Lower lobe of right lung (tissue), 2 donors: Measurements from ENCODE around the gene MYOM3. TPM values are rescaled to one million over a fixed set of nuclear protein-coding genes. Genes with fewer than 3 reads are reported as not detected.
"Not testable (repeated sequence)": the region's sequence is repeated elsewhere in the genome, so short reads cannot be mapped to it uniquely, and the experiment has no call there.

ENCODE experiments used
- ATAC-seq, 2 donors: fragments of 200-7000 bp; cut with Tn5 transposase; one replicate each; pipeline ENCODE4 v1.9.1; 2020 to 2022; ENCODE audit warnings: mild to moderate bottlenecking in 2 of 2, moderate library complexity in 2 of 2
- DNase-seq: peaks from one replicate; pipeline ENCODE4 v3.0.0-alpha.2; 2020
- H3K27ac ChIP-seq: fragments of 200-600 bp; one replicate; pipeline ENCODE4 v1.8.0; 2022
- H3K27me3 ChIP-seq: fragments of 200-600 bp; one replicate; pipeline ENCODE4 v1.8.0; 2022; ENCODE audit warnings: low read depth
- H3K36me3 ChIP-seq: fragments of 200-600 bp; one replicate; pipeline ENCODE4 v1.8.0; 2022; ENCODE audit warnings: mild to moderate bottlenecking
- H3K4me1 ChIP-seq: fragments of 200-600 bp; one replicate; pipeline ENCODE4 v1.8.0; 2022
- H3K4me3 ChIP-seq: fragments of 200-600 bp; one replicate; pipeline ENCODE4 v1.8.0; 2022; ENCODE audit warnings: mild to moderate bottlenecking
- H3K9me3 ChIP-seq: fragments of 200-600 bp; one replicate; pipeline ENCODE4 v1.8.0; 2022
- CTCF ChIP-seq: fragments of 200-600 bp; IDR thresholded peaks from one replicate; pipeline ENCODE4 v1.8.0; 2022; ENCODE audit warnings: antibody characterized with exemption, mild to moderate bottlenecking
- intact Hi-C: fragments of 100-400 bp; cut with DNase I; formaldehyde crosslinking; loops from one replicate; pipeline ENCODE4 v1.11.0; 2022
- total RNA-seq: library from RNA; stranded (reverse); fragmentation: NEBNext Ultra II Directional; extraction: Animal tissue kit (Norgen Biotek cat#: 25700); gene quantifications from one replicate; pipeline ENCODE4 v1.2.1, GENCODE V29; 2021
- donor health status: DM: no; HTN: yes; CAD: no; lungs with severe emphysema.

Gene MYOM3
- total RNA-seq, 1 donor from 2014 or later, result 0.15 TPM

GRCh38 chr1:24049733-24050132, 62.2 kb downstream of the MYOM3 start:
- H3K4me1 ChIP-seq, result peaks cover 24% of the 10 kb centered on the region
- no peak for DNase-seq
- no peak for ATAC-seq
- H3K4me3 ChIP-seq, result no peak overlapping the region
- intact Hi-C loops, result no loop called here
- H3K36me3 ChIP-seq, result no peaks in the 10 kb centered on the region
- no peak overlapping the region for H3K27ac ChIP-seq
- TF ChIP-seq CTCF, result no peak
- H3K9me3 ChIP-seq, result no peaks in the 10 kb centered on the region
- H3K27me3 ChIP-seq, result no peaks in the 10 kb centered on the region

GRCh38 chr1:24048894-24049293, 63.0 kb downstream of the MYOM3 start:
- H3K36me3 ChIP-seq, ATAC-seq, H3K9me3 ChIP-seq, H3K4me3 ChIP-seq, DNase-seq, intact Hi-C loops, H3K27me3 ChIP-seq, H3K27ac ChIP-seq: not testable (repeated sequence)
- H3K4me1 ChIP-seq, result peaks cover 24% of the 10 kb centered on the region

- H3K27me3 ChIP-seq, result no peaks in the 10 kb centered on the region
- no peaks in the 10 kb centered on the region for H3K9me3 ChIP-seq
- DNase-seq (no peak), ATAC-seq (no peak)
- peaks cover 24% of the 10 kb centered on the region for H3K4me1 ChIP-seq
- intact Hi-C loops, result no loop called here
- no peaks in the 10 kb centered on the region for H3K36me3 ChIP-seq
- H3K27ac ChIP-seq, result no peak overlapping the region
- no peak overlapping the region for H3K4me3 ChIP-seq
- TF ChIP-seq CTCF, result no peak
Observed at GRCh38 chr1:24048205-24048869, 63.6 kb downstream of the MYOM3 start.

GRCh38 chr1:24047110-24047477, 64.8 kb downstream of the MYOM3 start:
- TF ChIP-seq CTCF, result no peak
- no peaks in the 10 kb centered on the region for H3K9me3 ChIP-seq
- peak; percentile 67 to 71 for ATAC-seq
- H3K27me3 ChIP-seq, result no peaks in the 10 kb centered on the region
- DNase-seq, result no peak
- intact Hi-C loops, result no loop called here
- peaks cover 22% of the 10 kb centered on the region for H3K4me1 ChIP-seq
- H3K27ac ChIP-seq, result no peak overlapping the region
- no peak overlapping the region for H3K4me3 ChIP-seq
- H3K36me3 ChIP-seq, result no peaks in the 10 kb centered on the region

- ATAC-seq, result no peak
- peaks cover 13% of the 10 kb centered on the region for H3K4me1 ChIP-seq
- H3K27me3 ChIP-seq, result no peaks in the 10 kb centered on the region
- no peaks in the 10 kb centered on the region for H3K9me3 ChIP-seq
- H3K4me3 ChIP-seq, result no peak overlapping the region
- H3K27ac ChIP-seq, result no peak overlapping the region
- intact Hi-C loops, result no loop called here
- TF ChIP-seq CTCF, result no peak
- DNase-seq, result no peak
- no peaks in the 10 kb centered on the region for H3K36me3 ChIP-seq
Observed at GRCh38 chr1:24045771-24046170, 66.2 kb downstream of the MYOM3 start.

- intact Hi-C loops, H3K4me3 ChIP-seq, ATAC-seq: not testable (repeated sequence)
Observed at GRCh38 chr1:24044672-24045071, 67.3 kb downstream of the MYOM3 start.

More at GRCh38 chr1:24044672-24045071, 67.3 kb downstream of the MYOM3 start:
- H3K36me3 ChIP-seq, H3K27ac ChIP-seq, H3K27me3 ChIP-seq, H3K9me3 ChIP-seq, DNase-seq: not testable (repeated sequence)
- peaks cover 13% of the 10 kb centered on the region for H3K4me1 ChIP-seq
